BLaER1 (cell line): ENCODE data around the gene SERTAD1.
"Not testable (repeated sequence)": the region's sequence is repeated elsewhere in the genome, so short reads cannot be mapped to it uniquely, and the experiment has no call there.

Source experiments
- H3K27ac ChIP-seq: shearing (Covaris generic); formaldehyde crosslinking; 2 replicates; pipeline ENCODE4 v1.8.1; 2022
- H3K27me3 ChIP-seq: shearing (Covaris generic); formaldehyde crosslinking; 2 replicates; pipeline ENCODE4 v1.8.1; 2022
- H3K36me3 ChIP-seq: shearing (Covaris generic); formaldehyde crosslinking; 2 replicates; pipeline ENCODE4 v1.8.1; 2022
- H3K4me1 ChIP-seq: shearing (Covaris generic); formaldehyde crosslinking; 2 replicates; pipeline ENCODE4 v1.8.1; 2022
- H3K4me2 ChIP-seq: shearing (Covaris generic); formaldehyde crosslinking; 2 replicates; pipeline ENCODE4 v1.8.1; 2022
- H3K4me3 ChIP-seq: shearing (Covaris generic); formaldehyde crosslinking; 2 replicates; pipeline ENCODE4 v1.8.1; 2022
- H3K9ac ChIP-seq: shearing (Covaris generic); formaldehyde crosslinking; 2 replicates; pipeline ENCODE4 v1.8.1; 2022
- H3K9me3 ChIP-seq: shearing (Covaris generic); formaldehyde crosslinking; 2 replicates; pipeline ENCODE4 v1.8.1; 2022
- H4K20me1 ChIP-seq: shearing (Covaris generic); formaldehyde crosslinking; 2 replicates; pipeline ENCODE4 v1.8.1; 2022
- Cebpa-rat ChIP-seq: shearing (Covaris generic); IDR thresholded peaks from 2 replicates; pipeline ENCODE4 v1.8.1; 2022

SERTAD1 gene

GRCh38 chr19:40442328-40443130, 16.7 kb upstream of the SERTAD1 start:
- H3K27ac ChIP-seq: peak overlapping the region; percentile 71; the same call in 1 of the 2 replicates
- peak overlapping the region; percentile 74 for H3K9ac ChIP-seq
- TF ChIP-seq Cebpa-rat: no peak
- peak overlapping the region; percentile 84 for H3K4me3 ChIP-seq
- H3K4me1 ChIP-seq: peaks cover 19% of the 10 kb centered on the region
- no peaks in the 10 kb centered on the region for H3K27me3 ChIP-seq
- H3K9me3 ChIP-seq: no peaks in the 10 kb centered on the region
- H4K20me1 ChIP-seq: peaks cover 24% of the 10 kb centered on the region
- peak overlapping the region; percentile 96 for H3K4me2 ChIP-seq
- peaks cover 24% of the 10 kb centered on the region for H3K36me3 ChIP-seq

- TF ChIP-seq Cebpa-rat: no peak
- Histone ChIP-seq H4K20me1 (peaks cover 24% of the 10 kb centered on the region), H3K9ac (peak overlapping the region; percentile 74; the same call in 1 of the 2 replicates), H3K27me3 (no peaks in the 10 kb centered on the region), H3K4me3 (no peak overlapping the region), H3K4me2 (peak overlapping the region; percentile 96), H3K9me3 (no peaks in the 10 kb centered on the region), H3K4me1 (peaks cover 19% of the 10 kb centered on the region), H3K27ac (peak overlapping the region; percentile 71; the same call in 1 of the 2 replicates), H3K36me3 (peaks cover 24% of the 10 kb centered on the region)
Measured at GRCh38 chr19:40441719-40442253, 16.0 kb upstream of the SERTAD1 start.

- Histone ChIP-seq H3K27me3 (no peaks in the 10 kb centered on the region), H3K9ac (no peak overlapping the region), H3K4me1 (peaks cover 30% of the 10 kb centered on the region), H3K27ac (no peak overlapping the region), H3K4me2 (no peak overlapping the region), H3K36me3 (peaks cover 24% of the 10 kb centered on the region), H3K4me3 (no peak overlapping the region), H3K9me3 (no peaks in the 10 kb centered on the region), H4K20me1 (peaks cover 24% of the 10 kb centered on the region)
- no peak for TF ChIP-seq Cebpa-rat
Measured at GRCh38 chr19:40438284-40438683, 12.5 kb upstream of the SERTAD1 start.

GRCh38 chr19:40433391-40434216, 7.8 kb upstream of the SERTAD1 start:
- peak overlapping the region; percentile 86 for H3K9ac ChIP-seq
- no peaks in the 10 kb centered on the region for H4K20me1 ChIP-seq
- no peaks in the 10 kb centered on the region for H3K36me3 ChIP-seq
- peak overlapping the region; percentile 93 for H3K4me2 ChIP-seq
- H3K9me3 ChIP-seq: no peaks in the 10 kb centered on the region
- no peaks in the 10 kb centered on the region for H3K27me3 ChIP-seq
- peak overlapping the region; percentile 91 for H3K27ac ChIP-seq
- no peak for TF ChIP-seq Cebpa-rat
- H3K4me1 ChIP-seq: peaks cover 33% of the 10 kb centered on the region
- H3K4me3 ChIP-seq: peak overlapping the region; percentile 63

GRCh38 chr19:40432760-40433159, 7.0 kb upstream of the SERTAD1 start:
- peak overlapping the region; percentile 63 for H3K4me3 ChIP-seq
- peak overlapping the region; percentile 91 for H3K27ac ChIP-seq
- H3K36me3 ChIP-seq, H3K9me3 ChIP-seq, H4K20me1 ChIP-seq, H3K27me3 ChIP-seq: not testable (repeated sequence)
- peaks cover 33% of the 10 kb centered on the region for H3K4me1 ChIP-seq
- H3K9ac ChIP-seq: peak overlapping the region; percentile 86
- H3K4me2 ChIP-seq: peak overlapping the region; percentile 93

- Histone ChIP-seq H3K9me3 (no peaks in the 10 kb centered on the region), H3K4me3 (no peak overlapping the region), H3K4me1 (peaks cover 38% of the 10 kb centered on the region), H3K27ac (no peak overlapping the region), H3K36me3 (no peaks in the 10 kb centered on the region), H3K9ac (no peak overlapping the region), H3K27me3 (no peaks in the 10 kb centered on the region), H4K20me1 (no peaks in the 10 kb centered on the region), H3K4me2 (no peak overlapping the region)
- TF ChIP-seq Cebpa-rat: no peak
Measured at GRCh38 chr19:40431698-40432097, 5.9 kb upstream of the SERTAD1 start.

GRCh38 chr19:40430242-40430641, 4.5 kb upstream of the SERTAD1 start:
- H3K4me1 ChIP-seq: peaks cover 41% of the 10 kb centered on the region

GRCh38 chr19:40428197-40428596, 2.4 kb upstream of the SERTAD1 start:
- not testable (repeated sequence) for H3K4me3 ChIP-seq, H4K20me1 ChIP-seq, H3K27ac ChIP-seq, H3K4me2 ChIP-seq, H3K9me3 ChIP-seq, H3K9ac ChIP-seq, H3K36me3 ChIP-seq, H3K27me3 ChIP-seq
- peak; percentile 33; the same call in 1 of the 2 replicates for TF ChIP-seq Cebpa-rat
- peaks cover 39% of the 10 kb centered on the region for H3K4me1 ChIP-seq

More at GRCh38 chr19:40430242-40430641, 4.5 kb upstream of the SERTAD1 start:
- not testable (repeated sequence) for H3K36me3 ChIP-seq, H3K27ac ChIP-seq, H4K20me1 ChIP-seq, H3K4me2 ChIP-seq, H3K27me3 ChIP-seq, H3K9me3 ChIP-seq, H3K4me3 ChIP-seq, H3K9ac ChIP-seq

- no peaks in the 10 kb centered on the region for H3K9me3 ChIP-seq
- H3K9ac ChIP-seq: peak overlapping the region; percentile 91
- TF ChIP-seq Cebpa-rat: no peak
- H4K20me1 ChIP-seq: no peaks in the 10 kb centered on the region
- H3K4me1 ChIP-seq: peaks cover 45% of the 10 kb centered on the region
- H3K36me3 ChIP-seq: peaks cover 13% of the 10 kb centered on the region
- H3K4me2 ChIP-seq: peak overlapping the region; percentile 91
- no peaks in the 10 kb centered on the region for H3K27me3 ChIP-seq
- H3K27ac ChIP-seq: peak overlapping the region; percentile 93
- H3K4me3 ChIP-seq: peak overlapping the region; percentile 92
Measured at GRCh38 chr19:40424637-40425449, 949 bp downstream of the SERTAD1 start.
